Measurements from ENCODE around the gene CASKIN2.

The CASKIN2 gene

DNA sequence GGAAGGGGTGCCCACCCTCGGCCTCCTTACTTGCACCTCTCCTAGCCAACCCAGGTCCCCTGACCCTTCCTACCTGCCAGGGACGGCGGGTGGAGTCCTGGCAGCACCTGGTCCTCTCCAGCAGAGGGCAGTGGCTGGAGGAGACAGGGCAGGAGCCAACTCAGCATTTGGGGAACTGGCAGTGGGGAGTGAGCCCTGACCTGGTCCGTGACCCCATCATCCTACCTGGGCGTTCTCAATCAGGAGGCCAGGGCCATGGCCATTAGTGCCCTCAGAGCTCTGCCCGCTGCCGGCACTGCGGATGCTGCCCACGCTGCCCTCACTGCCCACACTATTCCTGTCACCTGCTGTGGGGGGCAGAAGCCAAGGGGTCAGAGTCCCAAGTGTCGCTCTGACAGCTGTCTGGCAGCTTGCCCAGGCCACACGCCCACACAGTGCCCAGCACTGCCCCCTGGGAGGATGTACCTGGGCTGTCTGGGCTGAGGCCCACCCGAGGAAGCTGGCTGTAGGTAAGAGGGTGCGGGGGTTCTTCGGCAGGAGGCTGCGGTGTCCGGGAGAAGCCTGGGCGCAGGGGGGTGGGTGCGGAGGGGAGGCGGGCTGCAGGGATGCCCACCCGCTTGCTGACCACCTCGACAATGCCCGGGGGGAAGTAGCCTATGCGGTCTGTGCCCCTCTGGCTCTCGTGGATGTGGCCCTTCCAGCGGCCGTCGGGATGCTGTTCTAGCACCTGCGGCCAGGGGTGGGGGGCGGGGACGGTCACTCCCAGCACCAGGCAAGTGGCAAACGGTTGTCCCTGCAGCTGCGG lies 10.8 kb downstream of the CASKIN2 start:
- no peak for DNase-seq

DNA sequence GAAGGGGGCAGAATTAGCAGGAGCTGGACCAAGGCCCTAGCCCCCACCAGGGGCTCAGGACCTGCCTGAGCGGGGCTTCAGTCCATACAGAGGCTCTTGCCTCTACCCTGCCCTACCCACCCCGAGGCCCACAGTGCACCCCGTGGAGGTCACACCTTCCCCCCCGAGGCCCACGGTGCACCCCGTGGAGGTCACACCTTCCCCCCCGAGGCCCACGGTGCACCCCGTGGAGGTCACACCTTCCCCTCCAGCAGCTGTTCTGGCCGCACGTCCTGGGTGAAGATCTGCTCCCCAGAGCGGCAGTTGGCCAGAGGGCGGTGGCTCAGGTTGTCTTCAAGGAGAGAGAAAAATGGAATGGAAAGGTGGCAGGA lies 11.4 kb downstream of the CASKIN2 start:
- DNase-seq = no peak

DNA sequence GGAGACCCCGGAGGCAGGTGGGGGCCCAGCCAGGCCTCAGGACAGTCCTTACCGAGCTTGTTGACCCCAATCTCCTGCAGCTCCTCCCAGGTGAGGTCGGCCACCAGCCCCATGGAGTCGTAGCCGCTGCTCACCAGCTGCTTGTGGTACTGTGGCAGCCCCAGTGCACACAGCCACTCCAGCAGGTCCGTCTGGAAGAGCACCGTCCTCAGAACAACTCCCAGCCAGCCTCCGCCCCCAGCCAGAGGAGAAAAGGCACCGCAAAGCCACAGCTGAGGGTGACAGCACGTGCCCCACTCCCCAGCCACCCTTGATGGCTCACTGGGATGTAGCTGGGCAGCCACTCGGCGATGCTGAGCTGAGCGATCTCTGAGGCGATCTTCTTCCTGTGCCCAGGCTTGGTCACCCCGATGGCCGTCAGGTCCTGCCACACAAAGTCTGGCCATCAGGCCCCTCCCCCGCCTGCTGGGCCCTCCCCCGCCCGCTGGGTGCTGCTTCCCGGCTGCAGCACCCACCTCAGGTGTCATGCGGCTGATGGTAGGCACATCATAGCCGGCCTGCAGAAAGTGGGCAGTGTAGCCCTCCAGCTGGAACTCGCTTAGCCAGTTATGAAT lies 11.9 kb downstream of the CASKIN2 start:
- no peak for DNase-seq

DNA sequence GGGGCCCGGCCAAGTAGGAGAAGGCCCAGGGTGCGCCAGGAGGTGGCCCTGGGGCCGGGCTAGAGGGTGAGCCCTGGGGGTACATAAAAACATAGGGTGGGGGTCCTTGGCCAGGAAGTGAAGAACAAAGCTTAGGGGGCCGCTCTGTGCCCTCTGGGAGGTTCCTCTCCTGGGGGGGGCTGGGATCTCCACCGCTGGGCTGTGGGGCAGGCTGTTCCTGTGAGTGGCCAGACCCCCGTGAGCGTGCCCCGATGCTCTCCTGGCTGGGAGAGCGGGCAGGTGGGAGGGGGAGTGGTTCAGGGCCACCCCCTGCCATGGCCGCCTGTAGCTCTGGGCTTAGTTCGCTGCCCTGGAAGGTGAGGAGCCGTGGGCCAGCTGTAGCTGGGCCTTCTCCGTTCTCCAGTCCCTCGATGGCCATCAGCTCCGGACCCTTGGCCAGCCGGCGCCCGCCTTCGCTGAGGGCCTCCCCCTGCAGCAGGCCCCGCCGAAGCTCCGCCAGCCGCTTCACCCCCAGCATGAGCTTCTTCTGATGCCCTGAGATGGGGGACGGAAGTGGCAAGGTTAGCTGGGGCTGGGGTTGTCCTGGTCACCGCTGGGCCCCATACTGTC lies 12.5 kb downstream of the CASKIN2 start:
- DNase-seq = no peak

DNA sequence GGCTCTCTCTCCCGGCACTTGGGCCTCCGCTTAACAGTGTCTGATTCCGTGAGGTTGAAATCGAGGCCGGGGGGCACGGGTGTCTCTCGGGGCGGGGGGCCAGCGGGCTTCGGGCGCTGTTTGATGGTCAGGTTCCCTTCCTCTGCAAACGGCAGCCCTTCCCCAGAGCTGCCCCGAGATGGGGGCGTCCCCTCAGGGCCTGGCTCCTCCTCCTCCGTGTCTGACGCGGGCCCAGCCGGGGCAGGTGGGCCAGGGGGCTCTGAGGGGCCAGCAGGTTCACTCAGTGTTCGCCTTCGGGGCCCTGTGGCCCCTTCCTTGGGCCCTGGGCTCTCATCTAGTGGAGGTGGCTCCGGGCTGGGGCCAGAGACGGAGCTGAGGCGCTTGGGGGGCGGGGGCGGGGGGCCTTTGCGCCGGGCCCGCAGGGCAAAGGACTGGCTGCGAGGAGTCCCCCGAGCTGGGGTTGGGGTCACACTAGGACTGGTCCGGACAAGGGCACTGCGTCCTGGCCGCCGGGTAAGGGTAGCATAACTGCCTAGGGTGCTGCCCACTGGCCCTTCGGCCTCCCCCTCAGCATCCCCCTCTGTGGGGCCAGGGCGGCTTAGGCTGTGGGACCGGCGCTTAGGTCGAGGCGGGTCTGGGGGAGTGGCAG lies 13.1 kb downstream of the CASKIN2 start:
- DNase-seq = no peak

DNA sequence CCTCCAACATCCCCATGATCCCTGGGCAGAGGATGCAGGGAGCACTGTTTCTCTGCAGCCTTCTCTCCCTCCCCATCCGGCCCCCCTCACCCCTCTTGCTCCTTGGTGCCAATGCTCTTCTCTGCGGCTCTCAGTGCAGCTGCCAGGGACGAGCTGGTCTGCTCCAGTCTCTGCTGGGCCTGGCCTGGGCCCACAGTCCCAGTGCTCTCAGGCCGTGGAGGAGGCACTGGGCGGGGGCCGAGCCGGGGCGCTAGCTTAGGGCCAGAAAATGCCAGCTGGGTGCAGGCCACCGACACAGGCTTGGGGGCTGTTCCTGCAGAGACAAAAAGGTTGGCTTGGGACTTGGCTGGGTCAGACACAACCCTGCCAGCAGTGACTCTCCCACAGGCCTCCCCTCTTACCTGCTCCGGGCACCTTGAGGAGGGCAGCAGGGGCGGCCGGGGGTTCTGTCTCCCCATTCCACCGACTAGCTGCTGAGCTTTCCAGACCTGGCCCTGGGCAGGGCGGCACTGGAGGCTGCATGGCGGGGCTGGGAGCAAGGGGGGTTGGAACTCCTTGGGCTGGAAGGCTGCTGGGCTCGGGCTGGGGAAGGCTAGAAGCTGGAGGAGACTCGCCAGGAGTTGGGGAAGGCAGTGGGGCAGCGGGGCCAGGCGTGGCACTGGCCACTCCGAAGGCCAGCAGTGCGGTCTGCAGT lies 13.8 kb downstream of the CASKIN2 start:
- DNase-seq = no peak

DNA sequence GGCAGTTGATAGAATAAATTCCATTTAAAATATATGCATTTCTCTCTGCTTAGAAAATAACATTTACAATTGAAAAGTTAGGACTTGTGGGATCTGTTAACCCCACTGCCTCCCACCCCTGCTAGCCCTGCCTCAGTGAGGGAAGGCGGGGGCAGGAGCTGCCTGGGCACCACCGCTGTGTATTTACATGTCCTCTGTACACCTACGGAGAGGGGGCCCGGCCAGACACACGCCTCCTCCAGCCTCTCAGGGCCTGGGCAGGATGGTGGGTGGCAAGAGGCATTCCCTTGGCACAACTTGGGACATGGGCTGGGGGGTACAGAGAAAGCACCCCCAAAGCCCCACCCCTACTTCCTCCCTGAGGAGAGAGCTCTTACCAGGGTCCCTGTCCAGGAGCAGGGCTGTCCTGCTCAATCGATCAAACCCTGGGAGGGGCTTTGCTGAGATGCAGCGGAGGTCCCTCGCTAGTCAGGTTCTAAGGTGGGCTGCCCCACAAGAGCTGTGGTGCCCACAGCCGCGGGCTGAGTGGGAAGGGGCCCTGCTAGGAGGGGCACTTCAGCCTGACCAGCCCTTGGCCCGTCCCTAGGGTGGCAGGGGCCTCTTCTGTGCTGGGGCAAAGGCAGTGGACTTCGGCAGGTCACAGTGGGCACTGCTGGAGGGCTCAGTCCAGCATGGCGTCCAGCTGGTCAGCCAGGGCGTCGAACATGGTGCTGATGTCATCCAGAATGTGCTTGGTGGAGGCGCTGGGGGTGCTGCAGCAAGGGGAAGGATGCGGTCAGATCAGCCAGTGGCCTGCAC lies 14.7 kb downstream of the CASKIN2 start:
- no peak for DNase-seq

DNA sequence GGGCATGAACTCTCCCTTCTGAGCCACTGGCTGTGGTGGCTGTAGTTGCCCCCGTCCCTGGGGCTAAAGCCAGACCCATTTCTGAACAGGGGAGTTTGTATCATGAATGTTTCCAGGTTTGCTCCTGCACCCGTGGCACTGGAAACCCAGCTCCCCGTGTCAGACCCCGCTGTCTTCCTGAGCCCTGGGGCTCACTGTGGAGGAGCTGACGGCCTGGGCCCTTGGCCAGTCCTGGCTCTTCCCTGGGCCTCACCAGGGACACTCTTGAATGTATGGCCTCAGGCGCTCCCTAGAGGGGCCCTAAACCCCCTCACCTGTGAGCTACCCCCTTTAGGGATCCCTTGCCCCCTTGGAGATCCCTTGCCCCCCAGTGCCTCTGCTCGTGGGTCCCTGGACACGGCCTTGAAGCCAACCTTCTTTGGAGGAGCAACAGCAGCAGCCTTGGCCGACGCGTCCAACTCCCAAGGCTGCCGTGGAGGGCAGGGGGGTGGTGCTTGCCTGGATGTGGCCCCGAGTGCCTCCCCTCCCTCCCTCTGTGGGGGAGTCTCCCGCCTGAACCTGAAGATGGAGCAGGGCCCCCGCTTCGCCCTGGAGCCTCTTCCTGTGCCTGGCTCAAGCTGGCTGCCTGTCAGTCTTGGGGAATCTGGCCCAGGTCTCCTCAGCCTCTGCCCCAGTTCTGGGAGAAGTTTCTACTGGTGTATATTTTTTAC lies 15.9 kb downstream of the CASKIN2 start:
- no peak for DNase-seq

DNA sequence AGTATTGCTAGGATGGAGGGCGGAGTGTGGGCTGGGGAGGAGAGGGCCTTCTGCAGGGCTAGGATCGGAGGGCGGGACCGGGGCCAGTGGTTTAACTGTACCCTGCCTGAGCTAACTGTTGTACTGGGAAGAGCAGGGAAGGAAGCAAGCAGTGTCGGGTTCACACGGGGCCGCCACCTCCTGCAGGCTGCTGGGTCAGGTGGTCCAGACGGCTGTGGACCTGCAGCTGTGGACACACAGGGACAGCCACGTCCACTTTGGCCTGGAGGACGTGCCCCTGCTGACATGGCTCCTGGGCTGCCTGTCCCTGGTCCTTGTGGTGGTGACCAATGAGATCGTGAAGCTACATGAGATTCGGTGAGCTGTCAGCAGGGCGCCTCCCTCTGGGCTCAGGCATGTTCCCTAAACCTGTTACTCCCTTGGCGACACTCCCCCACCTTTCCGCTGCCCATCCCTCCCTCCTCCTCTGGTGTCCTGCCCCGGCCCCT lies 16.6 kb downstream of the CASKIN2 start:
- no peak for DNase-seq

DNA sequence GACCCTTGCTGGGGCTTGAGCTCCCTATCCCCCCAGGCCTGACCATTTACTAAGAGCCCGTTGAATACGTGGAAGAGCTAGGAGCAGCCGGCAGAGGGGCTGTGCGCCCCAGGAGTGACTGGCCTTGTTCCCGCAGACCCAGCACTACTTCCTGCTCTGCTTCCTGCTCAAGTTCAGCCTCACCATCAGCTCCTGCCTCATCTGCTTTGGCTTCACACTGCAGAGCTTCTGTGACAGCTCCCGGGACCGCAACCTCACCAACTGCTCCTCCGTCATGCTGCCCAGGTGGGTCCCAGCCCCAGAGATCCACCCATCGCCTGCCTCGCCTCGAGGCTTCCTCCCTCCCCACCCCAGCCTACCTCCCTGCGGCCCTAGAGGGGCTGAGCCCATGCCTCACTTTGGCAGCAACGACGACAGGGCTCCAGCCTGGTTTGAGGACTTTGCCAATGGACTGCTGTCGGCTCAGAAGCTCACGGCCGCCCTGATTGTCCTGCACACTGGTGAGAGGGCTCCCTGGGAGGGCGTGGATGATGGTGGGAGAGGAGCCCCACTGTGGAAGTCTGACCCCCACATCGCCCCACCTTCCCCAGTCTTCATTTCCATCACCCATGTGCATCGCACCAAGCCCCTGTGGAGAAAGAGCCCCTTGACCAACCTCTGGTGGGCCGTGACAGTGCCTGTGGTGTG lies 17.2 kb downstream of the CASKIN2 start:
- DNase-seq = no peak

DNA sequence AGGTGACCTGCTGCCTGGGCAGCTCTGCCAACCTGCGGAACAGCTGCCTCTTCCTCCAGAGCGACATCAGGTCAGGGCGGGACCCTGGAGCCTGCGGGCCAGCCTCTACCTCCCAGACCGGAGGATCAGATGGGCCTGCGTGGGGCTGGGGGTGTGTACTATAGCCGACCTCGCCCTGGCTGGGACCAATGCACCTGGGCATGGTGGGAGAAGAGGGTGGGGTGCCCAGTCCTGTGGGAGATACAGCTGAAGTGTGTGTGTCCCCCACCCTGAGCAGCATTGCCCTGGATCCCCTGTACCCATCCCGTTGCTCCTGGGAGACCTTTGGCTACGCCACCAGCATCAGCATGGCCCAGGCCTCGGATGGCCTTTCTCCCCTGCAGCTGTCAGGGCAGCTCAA lies 19.3 kb downstream of the CASKIN2 start:
- DNase-seq = no peak

DNA sequence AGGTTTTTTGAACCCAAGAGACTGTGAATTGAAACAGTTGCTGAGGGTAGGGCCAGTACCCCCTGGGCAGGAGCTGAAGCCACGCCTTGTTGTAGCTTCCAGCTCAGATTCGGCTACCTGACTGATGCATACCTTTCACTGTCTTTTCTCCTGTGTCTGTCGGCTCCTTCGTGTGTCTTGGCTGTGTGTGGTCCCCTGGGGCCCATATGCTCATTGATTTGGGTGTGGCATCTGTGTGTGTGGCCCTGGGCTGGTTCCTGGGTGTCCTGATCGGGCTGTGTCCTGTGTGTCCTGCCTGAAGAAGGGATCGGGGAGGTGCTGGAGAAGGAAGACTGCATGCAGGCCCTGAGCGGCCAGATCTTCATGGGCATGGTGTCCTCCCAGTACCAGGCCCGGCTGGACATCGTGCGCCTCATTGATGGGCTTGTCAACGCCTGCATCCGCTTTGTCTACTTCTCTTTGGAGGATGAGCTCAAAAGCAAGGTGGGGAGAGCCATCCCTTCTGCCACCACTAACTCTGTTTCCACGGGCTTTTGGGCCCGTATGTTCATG lies 20.9 kb downstream of the CASKIN2 start:
- no peak for DNase-seq

DNA sequence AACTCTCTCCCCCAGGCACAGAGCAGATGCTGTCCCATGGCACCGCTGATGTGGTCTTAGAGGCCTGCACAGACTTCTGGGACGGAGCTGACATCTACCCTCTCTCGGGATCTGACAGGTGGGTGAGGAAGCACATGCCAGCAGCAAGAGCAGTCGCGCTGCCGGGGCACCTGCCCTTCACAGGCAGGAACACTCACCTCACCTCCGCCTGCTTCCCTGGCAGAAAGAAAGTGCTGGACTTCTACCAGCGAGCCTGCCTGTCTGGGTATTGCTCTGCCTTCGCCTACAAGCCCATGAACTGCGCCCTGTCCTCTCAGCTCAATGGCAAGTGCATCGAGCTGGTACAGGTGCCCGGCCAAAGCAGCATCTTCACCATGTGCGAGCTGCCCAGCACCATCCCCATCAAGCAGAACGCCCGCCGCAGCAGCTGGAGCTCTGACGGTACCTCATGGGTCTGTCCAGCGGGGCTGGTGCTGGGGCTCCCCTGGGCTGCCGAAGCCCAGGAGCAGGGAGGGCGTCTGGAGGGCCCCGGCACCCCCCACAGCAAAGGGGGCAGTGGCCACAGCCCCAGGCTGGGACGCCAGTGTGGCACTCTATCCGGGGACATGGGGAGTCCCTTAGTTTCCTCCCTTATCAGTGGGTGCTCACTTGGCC lies 21.7 kb downstream of the CASKIN2 start:
- no peak for DNase-seq

DNA sequence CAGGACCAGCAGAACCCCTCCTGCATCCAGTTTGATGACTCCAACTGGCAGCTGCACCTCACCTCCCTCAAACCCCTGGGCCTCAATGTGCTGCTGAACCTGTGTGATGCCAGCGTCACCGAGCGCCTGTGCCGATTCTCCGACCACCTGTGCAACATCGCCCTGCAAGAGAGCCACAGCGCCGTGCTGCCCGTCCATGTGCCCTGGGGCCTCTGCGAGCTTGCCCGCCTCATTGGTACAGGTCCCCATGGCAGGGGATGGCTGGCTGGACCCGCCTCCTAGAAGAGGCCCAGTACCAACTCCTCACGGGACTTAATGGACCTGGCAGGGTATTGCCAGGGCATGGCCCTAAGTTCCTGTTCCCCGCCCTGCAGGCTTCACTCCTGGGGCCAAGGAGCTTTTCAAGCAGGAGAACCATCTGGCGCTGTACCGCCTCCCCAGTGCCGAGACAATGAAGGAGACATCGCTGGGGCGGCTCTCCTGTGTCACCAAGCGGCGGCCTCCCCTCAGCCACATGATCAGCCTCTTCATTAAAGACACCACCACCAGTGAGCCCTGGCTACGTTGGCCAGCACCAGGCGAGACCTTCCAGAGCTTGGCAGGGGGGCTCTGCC lies 22.7 kb downstream of the CASKIN2 start:
- DNase-seq = no peak

DNA sequence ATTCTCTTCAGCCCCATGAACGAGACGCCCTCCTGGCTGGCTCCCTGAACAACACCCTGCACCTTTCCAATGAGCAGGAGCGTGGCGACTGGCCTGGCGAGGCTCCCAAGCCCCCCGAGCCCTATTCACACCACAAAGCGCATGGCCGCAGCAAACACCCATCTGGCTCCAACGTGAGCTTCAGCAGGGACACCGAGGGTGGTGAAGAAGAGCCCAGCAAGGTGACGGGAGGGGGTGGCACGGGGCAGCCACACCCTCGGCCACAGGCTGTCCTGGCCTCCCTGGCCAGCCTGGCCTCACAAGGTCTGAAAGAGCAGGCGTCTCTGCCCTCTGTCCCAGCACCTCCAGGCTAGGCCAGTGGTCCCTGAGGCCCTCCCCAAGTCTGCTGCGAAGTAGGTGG lies 23.7 kb downstream of the CASKIN2 start:
- no peak for DNase-seq

DNA sequence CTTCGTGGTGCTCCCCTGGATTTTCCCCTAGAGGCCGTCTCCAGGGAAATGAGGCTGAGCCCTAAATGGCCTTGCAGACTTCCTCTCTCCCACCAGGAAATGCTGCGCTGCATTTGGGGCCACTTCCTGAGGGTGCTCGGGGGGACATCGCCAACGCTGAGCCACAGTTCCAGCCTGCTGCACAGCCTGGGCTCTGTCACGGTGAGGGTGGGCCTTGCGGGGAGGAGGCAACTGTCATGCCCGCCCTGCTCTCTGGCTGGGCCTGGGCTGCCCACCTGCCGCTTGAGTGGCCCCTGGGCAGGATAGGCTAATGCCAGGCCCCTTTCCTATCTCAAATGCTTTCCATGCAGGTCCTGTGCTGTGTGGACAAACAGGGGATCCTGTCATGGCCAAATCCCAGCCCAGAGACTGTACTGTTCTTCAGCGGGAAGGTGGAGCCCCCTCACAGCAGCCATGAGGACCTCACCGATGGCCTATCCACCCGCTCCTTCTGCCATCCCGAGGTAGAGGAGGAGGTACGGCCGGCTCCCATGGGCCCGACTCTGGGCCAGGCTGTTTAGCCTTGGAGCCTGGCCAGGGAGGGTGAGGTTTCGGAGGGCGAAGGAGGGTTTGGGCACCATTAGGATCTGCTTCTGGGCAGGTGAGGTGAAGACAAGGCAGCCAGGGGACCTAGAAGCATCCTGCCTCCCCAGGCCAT lies 24.2 kb downstream of the CASKIN2 start:
- no peak for DNase-seq

DNA sequence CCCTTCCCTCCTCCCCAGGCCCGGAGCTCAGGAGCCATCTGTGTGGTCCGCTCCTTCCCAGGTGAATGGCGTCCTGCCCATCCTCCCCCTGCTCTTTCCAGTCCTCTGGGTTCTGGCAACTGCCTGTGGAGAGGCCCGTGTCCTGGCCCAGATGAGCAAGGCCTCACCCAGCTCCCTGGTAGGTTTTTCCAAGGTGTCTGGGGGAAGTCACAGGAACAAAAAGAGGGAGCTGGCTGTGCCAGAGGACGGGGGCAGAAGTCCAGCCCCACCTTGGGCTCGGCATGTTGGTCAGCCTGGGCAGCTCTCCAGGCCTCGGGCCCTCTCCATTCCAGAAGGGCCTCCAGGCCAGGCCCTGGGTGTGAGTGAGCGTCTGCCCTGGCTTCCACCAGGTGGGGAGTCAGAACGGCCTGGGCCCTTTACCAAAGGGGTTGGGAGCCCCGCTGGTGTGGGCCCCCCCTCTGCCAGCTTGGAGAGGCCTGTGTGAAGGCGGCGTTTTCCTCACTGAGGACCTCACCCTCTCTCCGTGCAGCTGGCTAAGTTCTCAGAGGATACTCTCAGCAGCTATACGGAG lies 25.1 kb downstream of the CASKIN2 start:
- no peak for DNase-seq

DNA sequence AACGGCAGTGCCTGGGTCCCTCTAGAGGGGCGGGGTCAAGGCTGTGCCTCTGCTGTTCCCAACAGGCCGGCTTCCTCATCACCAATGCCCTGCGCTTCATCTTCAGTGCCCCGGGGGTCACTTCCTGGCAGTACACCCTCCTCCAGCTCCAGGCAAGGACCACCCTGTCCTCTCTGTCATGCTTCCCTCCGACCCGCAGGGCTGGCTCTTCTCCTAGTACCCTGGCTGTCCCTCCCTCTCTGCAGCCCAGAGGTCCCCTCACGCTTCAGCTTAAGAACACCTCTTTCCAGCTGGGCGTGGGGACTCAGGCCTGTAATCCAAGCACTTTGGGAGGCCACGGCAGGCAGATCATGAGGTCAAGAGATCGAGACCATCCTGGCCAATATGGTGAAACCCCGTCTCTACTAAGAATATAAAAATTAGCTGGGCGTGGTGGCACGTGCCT lies 25.8 kb downstream of the CASKIN2 start:
- DNase-seq = no peak
